ENCODE results near the gene SEPHS1. TPM values are rescaled to one million over a fixed set of nuclear protein-coding genes. Genes with fewer than 3 reads are reported as not detected.

The SEPHS1 gene
- total RNA-seq, 1 donor from 2014 or later: 52.9 TPM

DNA sequence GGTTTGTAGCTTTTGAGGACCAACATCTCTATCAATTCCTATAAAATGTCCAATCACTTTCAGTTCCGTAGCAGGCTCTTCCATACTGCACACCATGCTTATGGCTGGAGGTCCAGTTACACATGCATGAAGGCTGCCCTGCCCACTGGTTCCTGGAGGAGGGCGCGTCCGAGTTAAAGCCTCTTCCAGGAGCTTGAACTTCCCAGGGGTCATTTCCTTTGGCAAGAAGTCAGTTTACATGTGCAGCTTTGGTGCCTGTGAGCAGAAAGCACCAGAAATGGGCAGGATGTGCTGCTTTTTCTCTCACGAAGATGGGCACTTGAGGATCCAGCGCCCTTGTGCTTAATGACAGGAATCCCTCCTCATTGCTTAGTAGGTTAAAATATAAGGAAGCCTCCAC is 30.6 kb downstream of the SEPHS1 start:
- no peak for TF ChIP-seq CTCF (IDR thresholded peaks at IDR 0.05)
- no peak for DNase-seq (ENCODE audit: low spot score)
- Mint-ChIP-seq H3K27me3 (ENCODE audit: low read depth) (no peaks in the 10 kb centered on the region), H3K9me3 (ENCODE audit: low read depth) (no peaks in the 10 kb centered on the region), H3K36me3 (ENCODE audit: low read depth) (peaks cover 21% of the 10 kb centered on the region), H3K4me1 (ENCODE audit: low read depth) (no peaks in the 10 kb centered on the region), H3K27ac (ENCODE audit: unreplicated experiment) (no peak overlapping the region), H3K4me3 (ENCODE audit: unreplicated experiment) (no peak overlapping the region)

DNA sequence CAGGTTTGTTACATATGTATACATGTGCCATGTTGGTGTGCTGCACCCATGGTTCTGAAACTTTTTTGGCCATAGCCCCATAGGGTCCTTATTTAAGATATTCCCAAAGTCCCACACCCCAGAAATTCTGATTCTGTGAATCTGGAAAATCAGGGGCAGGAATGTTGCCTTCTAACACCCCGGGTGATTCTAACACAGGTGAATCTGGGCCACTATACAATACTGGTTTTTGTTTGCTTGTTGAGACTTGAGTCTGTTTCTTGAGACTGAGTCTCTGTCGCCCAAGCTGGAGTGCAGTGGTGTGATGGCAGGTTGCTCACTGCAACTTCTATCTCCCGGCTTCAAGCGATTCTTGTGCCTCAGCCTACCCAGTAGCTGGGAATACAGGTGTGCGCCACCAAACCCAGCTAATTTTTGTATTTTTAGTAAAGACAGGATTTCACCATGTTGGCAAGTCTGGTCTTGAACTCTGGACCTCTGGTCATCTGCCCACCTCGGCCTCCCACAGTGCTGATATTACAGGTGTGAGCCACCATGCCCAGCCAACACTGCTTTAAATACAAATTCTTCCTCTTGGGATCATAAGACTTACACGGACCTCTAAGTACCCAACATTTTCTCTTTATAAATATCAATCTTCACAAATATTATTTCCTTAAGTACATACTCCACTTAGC is 31.3 kb downstream of the SEPHS1 start:
- Mint-ChIP-seq H3K27ac (ENCODE audit: unreplicated experiment) (no peak overlapping the region), H3K4me1 (ENCODE audit: low read depth) (no peaks in the 10 kb centered on the region), H3K4me3 (ENCODE audit: unreplicated experiment) (no peak overlapping the region), H3K36me3 (ENCODE audit: low read depth) (peaks cover 17% of the 10 kb centered on the region), H3K27me3 (ENCODE audit: low read depth) (no peaks in the 10 kb centered on the region), H3K9me3 (ENCODE audit: low read depth) (no peaks in the 10 kb centered on the region)
- no peak for DNase-seq (ENCODE audit: low spot score)
- no peak for TF ChIP-seq CTCF (IDR thresholded peaks at IDR 0.05)

DNA sequence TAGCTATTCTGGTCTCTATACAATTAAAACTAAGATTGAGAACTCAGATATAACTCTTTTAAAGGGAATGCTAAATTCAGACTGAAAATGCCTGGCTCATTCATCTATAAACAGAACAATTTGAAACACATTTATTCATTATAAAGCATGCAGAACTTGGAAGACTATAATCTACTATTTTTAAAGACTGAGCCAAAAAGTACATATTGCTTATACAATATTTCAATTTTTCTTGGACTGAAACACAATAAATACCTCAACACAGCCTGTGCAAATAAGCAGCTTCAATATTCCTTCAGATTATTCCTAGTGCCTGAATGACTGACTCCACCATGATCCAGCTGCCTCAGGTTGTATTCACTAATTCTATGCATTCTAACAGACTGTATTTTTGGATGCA is 32.7 kb downstream of the SEPHS1 start:
- no peak overlapping the region for H3K27ac Mint-ChIP-seq (ENCODE audit: unreplicated experiment)
- no peaks in the 10 kb centered on the region for H3K9me3 Mint-ChIP-seq (ENCODE audit: low read depth)
- H3K27me3 Mint-ChIP-seq (ENCODE audit: low read depth): no peaks in the 10 kb centered on the region
- no peak for DNase-seq (ENCODE audit: low spot score)
- no peak for TF ChIP-seq CTCF (IDR thresholded peaks at IDR 0.05)
- H3K4me1 Mint-ChIP-seq (ENCODE audit: low read depth): no peaks in the 10 kb centered on the region
- H3K4me3 Mint-ChIP-seq (ENCODE audit: unreplicated experiment): no peak overlapping the region
- H3K36me3 Mint-ChIP-seq (ENCODE audit: low read depth): peaks cover 13% of the 10 kb centered on the region

DNA sequence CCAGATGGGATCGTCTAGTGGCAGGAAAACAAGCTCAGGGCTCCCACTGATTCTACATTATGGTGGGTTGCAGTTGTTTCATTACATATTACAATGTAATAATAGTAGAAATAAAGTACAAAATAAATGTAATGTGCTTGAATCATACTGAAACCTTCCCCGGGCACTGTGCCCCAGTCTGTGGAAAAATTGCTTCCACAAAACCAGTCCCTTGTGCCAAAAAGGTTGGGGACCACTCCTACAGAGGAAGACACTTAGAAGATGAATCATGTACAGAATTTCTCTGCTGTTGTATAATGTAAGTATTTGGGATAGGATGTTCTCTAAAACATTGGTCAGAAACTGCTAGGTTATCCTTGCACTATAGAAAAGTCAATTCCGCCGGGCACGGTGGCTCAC is 36.9 kb downstream of the SEPHS1 start:
- Mint-ChIP-seq H3K36me3 (ENCODE audit: low read depth) (no peaks in the 10 kb centered on the region), H3K4me3 (ENCODE audit: unreplicated experiment) (no peak overlapping the region), H3K27me3 (ENCODE audit: low read depth) (no peaks in the 10 kb centered on the region), H3K4me1 (ENCODE audit: low read depth) (no peaks in the 10 kb centered on the region), H3K27ac (ENCODE audit: unreplicated experiment) (no peak overlapping the region), H3K9me3 (ENCODE audit: low read depth) (no peaks in the 10 kb centered on the region)
- DNase-seq (ENCODE audit: low spot score): no peak
- no peak for TF ChIP-seq CTCF (IDR thresholded peaks at IDR 0.05)

DNA sequence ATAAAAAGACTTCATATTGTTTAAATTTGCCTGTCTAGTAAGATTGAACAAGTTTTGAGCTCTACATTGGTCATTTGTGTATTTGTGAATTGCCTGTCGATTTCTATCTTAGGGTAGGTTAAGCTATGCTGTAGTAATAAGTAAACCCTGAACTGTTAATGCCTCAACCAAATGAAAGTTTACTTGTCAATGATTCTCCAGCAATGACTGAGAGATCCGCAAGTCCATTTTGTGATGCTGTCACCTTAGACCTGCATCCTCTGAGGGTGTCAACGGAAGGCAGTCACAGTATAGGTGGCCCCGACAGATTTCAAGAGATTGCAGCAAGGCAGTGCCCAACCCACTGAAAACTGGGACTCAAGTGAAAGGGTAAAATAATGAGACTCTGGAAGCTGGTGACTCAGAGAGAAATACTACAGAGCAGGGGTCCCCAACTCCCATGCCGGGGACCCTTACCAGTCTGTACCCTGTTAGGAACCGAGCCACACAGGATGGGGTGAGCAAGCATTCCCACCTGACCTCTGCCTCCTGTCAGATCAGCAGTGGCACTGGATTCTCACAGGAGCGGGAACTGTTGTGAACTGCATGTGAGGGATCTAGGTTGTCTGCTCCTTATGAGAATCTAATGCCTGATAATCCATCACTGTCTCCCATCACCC is 37.4 kb downstream of the SEPHS1 start:
- Mint-ChIP-seq H3K27me3 (ENCODE audit: low read depth) (no peaks in the 10 kb centered on the region), H3K27ac (ENCODE audit: unreplicated experiment) (no peak overlapping the region), H3K9me3 (ENCODE audit: low read depth) (no peaks in the 10 kb centered on the region), H3K4me1 (ENCODE audit: low read depth) (no peaks in the 10 kb centered on the region), H3K4me3 (ENCODE audit: unreplicated experiment) (no peak overlapping the region), H3K36me3 (ENCODE audit: low read depth) (no peaks in the 10 kb centered on the region)
- no peak for TF ChIP-seq CTCF (IDR thresholded peaks at IDR 0.05)
- DNase-seq (ENCODE audit: low spot score): no peak
